Left lung (tissue), 10 donors: ENCODE results near the gene CDH13. TPM values are rescaled to one million over a fixed set of nuclear protein-coding genes. Genes with fewer than 3 reads are reported as not detected.

Experiments
- ATAC-seq: fragments of 200-7000 bp; cut with Tn5 transposase; one replicate; pipeline ENCODE4 v1.9.1; 2020; ENCODE audit warnings: moderate library complexity
- DNase-seq, 4 donors: peaks; one replicate each; pipeline ENCODE4 v3.0.0-alpha.2; 2013 to 2020
- H3K27ac ChIP-seq, 2 donors: fragments of 200-600 bp; sonication (generic) in 1 of 2; one replicate each; pipeline versions ENCODE4 v1.5.0 to v1.8.0; 2020 to 2021
- H3K27me3 ChIP-seq, 2 donors: fragments of 200-600 bp; sonication (generic) in 1 of 2; one replicate each; pipeline versions ENCODE4 v1.5.0 to v1.8.0; 2020 to 2021
- H3K36me3 ChIP-seq, 2 donors: fragments of 200-600 bp; sonication (generic) in 1 of 2; one replicate each; pipeline versions ENCODE4 v1.5.0 to v1.8.0; 2020 to 2021
- H3K4me1 ChIP-seq, 2 donors: fragments of 200-600 bp; one replicate each; pipeline ENCODE4 v1.8.0; 2021
- H3K4me3 ChIP-seq, 2 donors: fragments of 200-600 bp; sonication (generic) in 1 of 2; one replicate each; pipeline versions ENCODE4 v1.5.0 to v1.8.0; 2020 to 2021; ENCODE audit warnings: mild to moderate bottlenecking in 1 of 2
- H3K9me3 ChIP-seq, 2 donors: fragments of 200-600 bp; sonication (generic) in 1 of 2; one replicate each; pipeline versions ENCODE4 v1.5.0 to v1.8.0; 2020 to 2021
- CTCF ChIP-seq, 2 donors: fragments of 200-600 bp; sonication (generic) in 1 of 2; IDR thresholded peaks; one replicate each; pipeline versions ENCODE4 v1.5.0 to v1.8.0; 2021; ENCODE audit warnings: antibody characterized with exemption in 2 of 2
- intact Hi-C, 2 donors: fragments of 100-400 bp; cut with DNase I; formaldehyde crosslinking; loops; one replicate each; pipeline versions ENCODE4 v1.11.2 to v1.14.2; 2022
- polyA plus RNA-seq, 6 donors: library from polyadenylated mRNA; unstranded; fragments of 120-200 nt; gene quantifications; one replicate each; pipeline ENCODE4 v1.2.1, GENCODE V29; 2013; ENCODE audit not compliant: insufficient read length in 6 of 6
- total RNA-seq, 2 donors: library from RNA; stranded (reverse); fragmentation: NEBNext Ultra II Directional; extraction: Animal tissue kit (Norgen Biotek cat#: 25700); gene quantifications; one replicate each; pipeline ENCODE4 v1.2.1, GENCODE V29; 2021
- donor health status: DM: no; HTN: yes; CAD: no.
- donor health status: DM: no; HTN: no; CAD: no.

The CDH13 gene
- total and polyA plus RNA-seq, 8 donors = 2.7 to 20.3 (median 3.2) TPM

- H3K9me3 ChIP-seq = no peaks in the 10 kb centered on the region
Measured at GRCh38 chr16:83727751-83728352, 1101.1 kb downstream of the CDH13 start.

DNA sequence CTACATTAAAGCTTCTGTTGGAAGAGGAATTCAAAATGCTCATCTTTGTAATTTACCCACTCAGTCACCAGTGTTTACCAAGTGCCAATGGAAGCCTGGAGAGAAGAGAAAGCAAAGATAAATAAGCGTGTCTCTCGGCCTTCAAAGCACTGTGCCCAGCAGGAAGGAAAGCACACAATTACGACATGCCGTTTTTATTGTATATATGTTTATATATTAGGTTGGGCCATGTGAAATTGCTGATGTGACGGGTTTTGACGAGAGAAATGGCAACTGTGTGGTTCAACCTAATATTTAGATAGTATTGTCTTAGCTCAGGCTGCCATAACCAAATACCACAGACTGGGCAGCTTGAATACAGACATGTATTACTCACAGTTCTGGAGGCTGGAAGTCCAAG, 1101.7 kb downstream of the CDH13 start:
- Histone ChIP-seq H3K4me1 (peaks cover 0 to 4% of the 10 kb centered on the region in 2 donors), H3K9me3 (peaks cover 0 to under 1% of the 10 kb centered on the region in 2 donors), H3K36me3 (no peaks in the 10 kb centered on the region), H3K27ac (no peak overlapping the region), H3K4me3 (no peak overlapping the region), H3K27me3 (no peaks in the 10 kb centered on the region)
- TF ChIP-seq CTCF (IDR thresholded peaks at IDR 0.05) = no peak
- no peak for DNase-seq
- intact Hi-C loops = no loop called here
- ATAC-seq = no peak

More at GRCh38 chr16:83727751-83728352, 1101.1 kb downstream of the CDH13 start:
- no peak for TF ChIP-seq CTCF (IDR thresholded peaks at IDR 0.05)
- intact Hi-C loops = no loop called here
- Histone ChIP-seq H3K36me3 (no peaks in the 10 kb centered on the region), H3K27me3 (no peaks in the 10 kb centered on the region), H3K4me3 (no peak overlapping the region), H3K27ac (no peak overlapping the region), H3K4me1 (peaks cover 0 to 4% of the 10 kb centered on the region in 2 donors)
- DNase-seq = no peak
- ATAC-seq = no peak

- Histone ChIP-seq H3K27ac (no peak overlapping the region), H3K9me3 (peaks cover 0 to 17% of the 10 kb centered on the region in 2 donors), H3K27me3 (no peaks in the 10 kb centered on the region), H3K4me1 (peaks cover 0 to 4% of the 10 kb centered on the region in 2 donors), H3K36me3 (no peaks in the 10 kb centered on the region), H3K4me3 (no peak overlapping the region)
- DNase-seq (no peak), ATAC-seq (no peak)
- intact Hi-C loops = no loop called here
- no peak for TF ChIP-seq CTCF (IDR thresholded peaks at IDR 0.05)
Measured at GRCh38 chr16:83730812-83731211, 1104.0 kb downstream of the CDH13 start.

DNA sequence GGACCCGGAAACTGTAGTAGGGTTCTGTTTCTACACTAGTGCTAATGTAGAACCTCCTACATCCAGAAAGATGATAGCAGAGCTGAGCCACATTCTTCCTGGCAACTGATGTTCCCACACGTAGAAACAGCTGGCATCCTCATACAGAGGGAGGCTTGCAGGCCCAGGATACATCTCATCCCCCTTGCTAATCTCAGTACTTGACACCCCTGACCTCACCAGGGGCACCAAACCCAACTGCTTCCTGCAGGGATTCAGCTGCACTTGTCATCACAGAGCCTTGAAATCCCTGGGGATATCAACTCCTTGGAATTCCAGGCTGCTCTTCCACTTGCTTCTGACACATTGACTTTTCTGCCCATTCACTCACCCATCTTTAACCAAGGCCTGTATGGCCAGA, 1105.8 kb downstream of the CDH13 start:
- DNase-seq (no peak), ATAC-seq (no peak)
- intact Hi-C loops = no loop called here
- no peak for TF ChIP-seq CTCF (IDR thresholded peaks at IDR 0.05)
- Histone ChIP-seq H3K4me3 (no peak overlapping the region), H3K4me1 (no peaks in the 10 kb centered on the region), H3K27me3 (no peaks in the 10 kb centered on the region), H3K36me3 (no peaks in the 10 kb centered on the region), H3K27ac (no peak overlapping the region), H3K9me3 (peaks cover 0 to 17% of the 10 kb centered on the region in 2 donors)

DNA sequence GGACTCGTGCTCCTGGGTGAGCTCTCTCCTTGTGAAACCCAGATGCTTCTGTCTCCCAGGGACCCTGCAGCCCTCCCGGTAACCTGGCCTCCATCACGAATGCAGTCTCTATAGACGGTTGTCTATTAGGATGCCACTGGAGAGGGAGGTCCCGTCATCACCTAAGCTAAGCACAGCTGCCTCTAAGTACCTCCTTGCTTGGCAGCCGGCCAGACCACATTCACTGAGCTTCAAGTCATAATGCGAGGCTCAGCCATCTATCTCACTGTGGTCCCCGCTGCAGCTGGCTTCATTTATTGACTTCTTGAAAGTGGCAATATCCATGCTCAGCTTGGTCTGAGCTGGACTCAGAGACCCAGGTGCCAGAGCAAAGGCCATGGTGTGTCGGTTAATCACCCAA, 1106.5 kb downstream of the CDH13 start:
- Histone ChIP-seq H3K27ac (no peak overlapping the region), H3K4me3 (no peak overlapping the region), H3K27me3 (no peaks in the 10 kb centered on the region), H3K4me1 (no peaks in the 10 kb centered on the region), H3K9me3 (peaks cover 0 to 17% of the 10 kb centered on the region in 2 donors), H3K36me3 (no peaks in the 10 kb centered on the region)
- TF ChIP-seq CTCF (IDR thresholded peaks at IDR 0.05) = no peak
- no peak for ATAC-seq
- no peak for DNase-seq
- intact Hi-C loops = no loop called here
